ENCODE results near the gene CBARP. TPM values are rescaled to one million over a fixed set of nuclear protein-coding genes. Genes with fewer than 3 reads are reported as not detected.
A peak's percentile ranks its signal among the peaks of the same experiment; 100 is the strongest.

The CBARP gene
- total and polyA plus RNA-seq, 2 of the 13 experiments (the other 11 are each of a cell fraction or from before 2014, with no cell fraction given): 1.2 to 1.4 TPM

- TF ChIP-seq REST (IDR thresholded peaks at IDR 0.05; ENCODE audit: borderline replicate concordance in 1 of 2, low read depth in 1 of 2, low read length in 2 of 2) (no peak), HMG20A (CRISPR knock-in tag; IDR thresholded peaks at IDR 0.05; ENCODE audit: borderline replicate concordance) (no peak), ZNF546 (CRISPR knock-in tag; conservative IDR thresholded peaks at IDR 0.05) (no peak), ZNF136 (CRISPR knock-in tag; IDR thresholded peaks at IDR 0.05; ENCODE audit: low read depth) (no peak), ZNF354B (CRISPR knock-in tag; IDR thresholded peaks at IDR 0.05) (no peak), ZNF329 (CRISPR knock-in tag; IDR thresholded peaks at IDR 0.05; ENCODE audit: low read depth) (no peak), CENPBD1 (CRISPR knock-in tag; IDR thresholded peaks at IDR 0.05; ENCODE audit: borderline replicate concordance, low read depth) (no peak), GPBP1L1 (CRISPR knock-in tag; IDR thresholded peaks at IDR 0.05) (no peak), IRF1 (CRISPR knock-in tag; IDR thresholded peaks at IDR 0.05; ENCODE audit: low read depth) (no peak), TGIF2 (CRISPR knock-in tag; IDR thresholded peaks at IDR 0.05) (no peak), MED13 (CRISPR knock-in tag; IDR thresholded peaks at IDR 0.05) (no peak), ZC3H4 (CRISPR knock-in tag; IDR thresholded peaks at IDR 0.05; ENCODE audit: borderline replicate concordance) (no peak), ZBTB42 (CRISPR knock-in tag; IDR thresholded peaks at IDR 0.05) (no peak), ISX (CRISPR knock-in tag; conservative IDR thresholded peaks at IDR 0.05) (no peak), E2F1 (CRISPR knock-in tag; IDR thresholded peaks at IDR 0.05) (no peak), ZNF232 (CRISPR knock-in tag; IDR thresholded peaks at IDR 0.05; ENCODE audit: borderline replicate concordance) (0 out of 2 replicates have a peak, but pooled peaks have one; percentile 47), EEA1 (CRISPR knock-in tag; IDR thresholded peaks at IDR 0.05; ENCODE audit: borderline replicate concordance) (no peak), NPAS2 (CRISPR knock-in tag; IDR thresholded peaks at IDR 0.05; ENCODE audit: borderline replicate concordance) (no peak), TOPORS (CRISPR knock-in tag; IDR thresholded peaks at IDR 0.05) (no peak), SIN3A (IDR thresholded peaks at IDR 0.05; ENCODE audit: borderline replicate concordance, low read depth, low read length) (no peak), HNF4G (IDR thresholded peaks at IDR 0.05; ENCODE audit: borderline replicate concordance, low read depth, low read length) (0 out of 2 replicates have a peak, but pooled peaks have one; percentile 35), HNF4G (CRISPR knock-in tag; IDR thresholded peaks at IDR 0.05; ENCODE audit: borderline replicate concordance, low read depth) (peak; percentile 64; the same call in 1 of the 2 replicates), ZNF350 (CRISPR knock-in tag; IDR thresholded peaks at IDR 0.05; ENCODE audit: borderline replicate concordance, low read depth) (no peak)
Measured at GRCh38 chr19:1284293-1284978, 46.6 kb upstream of the CBARP start (continued).
